GM18907 (cell line): ENCODE results near the gene SUCLA2.
"Not testable (repeated sequence)": the region's sequence is repeated elsewhere in the genome, so short reads cannot be mapped to it uniquely, and the experiment has no call there.

ENCODE experiments used
- ATAC-seq: cut with Tn5 transposase; IDR thresholded peaks from one replicate; pipeline ENCODE4 v1.9.1; 2021; ENCODE audit warnings: mild to moderate bottlenecking, moderate library complexity; ENCODE audit not compliant: unreplicated experiment

SUCLA2 gene

GRCh38 chr13:48001114-48001881, at the start of gene SUCLA2:
Gene SUCLA2, minus strand, starts transcription at chr13:48001273. Its CDS starts 4 bp downstream, at chr13:48001269.
- ATAC-seq: peak; percentile 98

DNA sequence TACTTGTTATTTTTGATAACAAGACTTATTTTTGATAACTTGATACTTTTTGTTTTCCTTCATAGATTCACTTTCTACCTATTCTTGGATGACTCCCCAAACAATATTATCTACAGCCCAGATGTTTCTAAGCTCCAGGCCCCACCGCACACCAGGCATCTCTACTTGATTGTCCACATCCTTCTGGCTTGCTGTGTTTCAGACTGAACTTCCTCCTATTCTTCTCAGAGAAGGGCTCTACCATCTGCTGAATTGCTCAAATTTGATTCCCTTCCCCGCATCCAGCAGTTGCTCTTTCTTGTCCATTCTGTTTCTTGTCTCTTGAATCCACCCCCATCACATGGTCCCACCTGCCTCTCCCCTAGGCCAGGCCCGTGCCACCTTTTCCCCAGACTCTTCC, 49.5 kb upstream of the SUCLA2 start:
- no peak for ATAC-seq

DNA sequence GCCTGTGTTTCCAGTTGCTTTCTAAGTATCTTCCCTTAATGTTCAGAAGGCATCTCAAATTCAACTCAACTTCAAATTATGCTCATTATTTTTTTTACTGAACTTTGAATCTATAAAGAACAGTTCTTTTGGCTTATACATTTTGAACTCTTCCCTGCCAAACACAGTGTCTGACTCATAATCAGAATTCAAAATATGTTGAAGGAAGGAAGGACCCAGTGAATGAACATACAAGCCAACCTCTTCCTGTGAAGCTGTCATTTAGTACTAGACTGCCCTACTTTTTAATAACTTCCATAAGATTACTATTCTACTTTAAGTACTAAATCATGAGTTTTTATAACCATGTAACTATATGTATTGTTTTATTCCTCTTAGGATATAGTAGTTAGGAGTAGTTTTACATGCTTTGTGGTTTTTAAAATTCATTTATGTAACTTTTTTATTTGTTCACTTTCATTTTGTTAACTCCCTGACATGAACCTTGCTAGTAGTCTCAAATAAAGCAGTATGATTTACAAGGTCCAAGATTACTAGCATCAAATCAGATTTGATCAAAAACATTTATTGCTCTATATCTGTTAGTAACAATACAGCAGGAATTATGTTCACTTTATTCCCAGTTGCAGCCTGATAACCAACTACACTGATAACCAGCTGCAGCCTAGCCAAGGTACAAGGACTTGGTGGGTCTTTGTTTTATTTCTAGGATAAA, 42.9 kb upstream of the SUCLA2 start:
- ATAC-seq: peak; percentile 47

DNA sequence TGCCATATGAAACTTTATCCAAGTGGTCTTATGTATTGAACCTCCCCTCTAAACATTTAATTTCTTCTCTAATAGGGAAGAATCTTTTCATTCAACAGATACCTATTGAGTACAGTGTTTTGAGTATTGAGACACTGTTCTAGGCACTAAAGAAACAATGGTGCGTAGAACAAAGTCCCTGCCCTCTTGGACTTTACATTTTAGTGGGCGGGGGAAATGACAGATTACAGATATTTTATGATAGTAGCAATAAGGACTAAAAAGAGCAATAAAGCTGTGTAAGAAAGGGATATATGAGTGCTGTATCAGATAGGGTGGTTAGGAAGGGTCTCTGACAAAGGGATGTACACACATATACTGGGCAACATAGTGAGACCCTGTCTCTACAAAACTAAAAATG, 41.8 kb upstream of the SUCLA2 start:
- ATAC-seq: no peak

GRCh38 chr13:48040896-48041295, 39.8 kb upstream of the SUCLA2 start:
- no peak for ATAC-seq

DNA sequence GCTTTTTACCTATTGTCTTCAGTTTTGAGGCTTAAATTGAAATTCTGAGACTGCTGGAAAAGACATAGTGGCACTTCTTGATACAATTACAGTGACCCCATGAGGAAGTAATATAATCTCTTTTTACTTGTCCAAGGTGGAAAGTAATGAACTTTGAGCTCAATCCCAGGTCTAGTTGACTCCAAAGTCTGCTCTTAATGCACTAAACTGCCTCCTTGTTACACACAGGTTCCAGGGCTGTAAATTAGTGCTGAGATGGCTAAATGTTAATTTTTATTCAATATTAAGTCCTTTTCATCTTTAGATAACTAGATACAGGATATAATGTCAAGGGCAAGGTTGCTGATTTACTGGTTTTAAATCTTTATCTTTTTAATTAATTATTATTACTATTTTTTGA, 39.0 kb upstream of the SUCLA2 start:
- no peak for ATAC-seq

DNA sequence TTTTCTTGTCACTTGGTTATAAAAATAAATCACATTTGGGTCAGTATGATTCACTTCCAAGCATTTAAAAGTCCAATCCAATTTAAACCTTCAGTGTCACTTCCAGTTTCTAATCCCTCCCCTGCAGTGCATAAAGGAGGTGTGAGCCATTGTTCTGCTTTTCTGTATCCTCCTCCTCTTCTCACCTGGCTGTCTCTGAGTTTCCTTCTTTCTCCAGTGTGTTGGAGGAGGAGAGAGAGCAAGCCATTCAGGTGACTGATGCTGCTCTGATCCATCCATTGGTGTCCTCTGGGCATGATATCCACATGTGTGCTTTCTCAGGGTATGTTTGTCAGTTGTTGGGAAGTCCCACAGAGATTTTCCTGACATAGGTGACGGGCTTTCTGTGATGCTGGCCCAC, 37.7 kb upstream of the SUCLA2 start:
- ATAC-seq: no peak

GRCh38 chr13:48037346-48038173, 36.5 kb upstream of the SUCLA2 start, which contains the start of gene NUDT15:
Gene NUDT15, plus strand, starts transcription at chr13:48037726. Its CDS starts 21 bp downstream, at chr13:48037747.
- ATAC-seq: peak; percentile 95

DNA sequence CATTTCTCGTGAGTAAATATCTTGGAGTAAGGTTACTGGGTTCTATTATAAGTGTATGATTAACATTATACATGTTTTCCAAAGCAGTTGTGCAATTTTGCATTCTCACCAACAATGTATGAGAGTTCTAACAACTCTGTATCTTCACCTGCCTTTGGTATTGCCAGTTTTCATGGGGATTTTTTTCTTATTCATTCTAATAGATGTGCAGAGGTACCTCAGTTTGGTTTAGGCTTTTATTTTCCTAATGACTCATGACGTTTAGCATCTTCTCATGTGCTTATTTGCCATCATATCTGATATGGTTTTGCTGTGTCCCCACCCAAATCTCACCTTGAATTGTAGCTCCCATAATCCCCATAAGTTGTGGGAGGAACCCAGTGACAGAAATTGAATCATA, 28.8 kb upstream of the SUCLA2 start:
- ATAC-seq: no peak

DNA sequence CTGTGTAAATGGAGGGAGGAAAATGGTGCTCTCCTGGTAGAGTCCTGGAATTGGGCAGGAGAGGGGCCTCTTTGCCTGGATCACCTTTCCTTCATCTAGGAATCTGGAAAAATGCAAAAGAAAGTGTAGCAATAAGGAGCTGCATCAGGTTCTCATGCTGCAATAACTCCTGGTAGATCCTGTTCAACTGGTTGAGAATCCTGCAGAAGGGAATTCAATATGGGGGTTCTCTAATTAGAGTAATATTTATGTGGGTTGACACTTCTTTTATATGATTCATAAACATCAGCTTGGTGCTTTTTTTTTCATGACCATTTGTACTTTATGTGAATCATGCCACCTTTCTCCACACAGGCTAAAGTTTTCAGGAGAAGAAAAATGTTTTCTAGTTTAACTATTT, 27.0 kb upstream of the SUCLA2 start:
- no peak for ATAC-seq

DNA sequence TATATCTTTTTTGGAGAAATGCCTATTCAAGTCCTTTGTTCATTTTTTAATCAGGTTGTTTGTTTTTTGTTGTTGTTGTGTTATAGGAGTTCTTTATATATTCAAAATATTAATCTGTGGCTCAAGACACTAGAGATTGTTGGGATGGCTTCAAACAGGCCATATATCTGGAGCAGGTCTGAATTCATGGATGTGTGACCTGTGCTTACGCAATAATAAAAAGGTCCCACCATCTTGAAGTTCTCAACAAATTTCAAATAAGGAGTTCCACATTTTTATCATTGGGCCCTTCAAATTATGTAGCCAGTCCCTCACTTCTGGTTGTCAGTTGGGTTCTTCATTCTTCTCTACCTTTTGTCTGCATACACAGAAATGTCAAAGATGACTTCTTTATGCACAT, 18.7 kb upstream of the SUCLA2 start:
- no peak for ATAC-seq

DNA sequence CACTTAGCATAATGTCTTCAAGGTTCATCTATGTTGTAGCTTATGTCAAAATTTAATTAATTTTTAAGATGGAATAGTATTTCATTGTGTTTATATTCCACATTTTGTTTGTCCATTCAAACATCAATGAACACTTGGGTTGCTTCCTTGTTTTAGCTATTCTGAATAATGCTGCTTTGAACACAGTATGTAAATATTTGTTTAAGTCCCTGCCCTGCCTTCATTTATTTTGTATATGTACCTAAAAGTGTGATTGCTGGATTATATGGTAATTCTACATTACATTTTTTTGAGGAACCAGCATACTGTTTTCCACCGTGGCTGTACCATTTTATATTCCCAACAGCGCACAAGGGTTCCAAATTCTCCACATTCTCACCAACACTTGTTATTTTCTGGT, 17.6 kb upstream of the SUCLA2 start:
- ATAC-seq: no peak

DNA sequence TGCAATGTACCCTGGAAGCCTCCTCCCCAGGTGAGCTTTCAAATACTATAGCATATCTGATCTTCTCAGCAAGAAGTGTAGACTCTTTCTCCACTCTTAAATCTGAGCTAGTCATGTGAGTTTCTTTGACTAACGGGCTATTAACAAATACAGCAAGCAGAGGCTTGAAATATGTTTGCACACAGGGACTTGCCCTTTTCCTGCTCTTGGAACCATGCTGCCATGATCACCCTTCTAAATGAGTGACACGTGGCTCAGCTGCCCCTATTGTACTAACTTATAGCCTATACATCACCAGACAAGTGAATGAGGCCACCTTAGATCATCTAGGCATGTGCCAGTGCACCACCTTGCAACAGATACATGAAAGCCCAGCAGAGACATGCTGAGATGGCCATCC, 13.3 kb upstream of the SUCLA2 start:
- ATAC-seq: no peak

DNA sequence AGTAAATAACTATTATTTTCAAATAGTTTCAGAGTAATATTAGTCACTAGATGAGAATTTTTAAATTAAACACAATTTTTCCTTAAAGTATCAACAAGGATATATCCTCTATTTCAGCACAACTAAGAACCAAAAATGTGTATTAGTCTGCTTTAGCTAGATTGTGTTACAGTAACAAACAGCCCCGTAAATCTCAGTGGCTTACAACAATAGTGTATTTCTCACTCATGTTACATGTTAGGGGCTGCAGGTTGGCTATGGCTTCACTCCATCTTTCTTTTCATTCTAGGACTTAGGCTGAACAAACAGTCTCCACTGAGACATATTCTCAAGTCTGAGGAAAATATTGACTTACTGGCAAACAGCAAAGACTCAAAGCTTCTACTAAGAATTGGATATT, 11.6 kb upstream of the SUCLA2 start:
- no peak for ATAC-seq

- ATAC-seq: no peak
Measured at GRCh38 chr13:48010698-48011097, 9.6 kb upstream of the SUCLA2 start.

GRCh38 chr13:48009284-48009683, 8.2 kb upstream of the SUCLA2 start:
- ATAC-seq: no peak

- ATAC-seq: no peak
Measured at GRCh38 chr13:48006396-48006795, 5.3 kb upstream of the SUCLA2 start.

- ATAC-seq: no peak
Measured at GRCh38 chr13:48004201-48004600, 3.1 kb upstream of the SUCLA2 start.

DNA sequence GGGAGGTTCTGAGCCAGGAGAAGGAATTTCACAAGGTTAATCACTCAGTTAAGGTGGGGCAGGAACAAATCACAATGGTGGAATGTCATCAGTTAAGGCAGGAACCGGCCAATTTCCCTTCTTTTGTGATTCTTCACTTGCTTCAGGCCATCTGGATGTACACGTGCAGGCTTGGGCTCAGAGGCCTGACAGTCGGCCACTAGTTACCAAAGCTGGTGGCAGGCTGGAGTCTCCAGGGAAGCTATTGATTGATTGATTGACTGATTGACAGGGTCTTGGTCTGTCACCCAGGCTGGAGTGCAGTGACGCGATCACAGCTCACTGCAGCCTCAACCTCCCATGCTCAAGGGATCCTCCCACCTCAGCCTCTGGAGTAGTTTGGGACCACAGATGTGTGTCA, 926 bp upstream of the SUCLA2 start:
- not testable (repeated sequence) for ATAC-seq

- peak; percentile 34 for ATAC-seq
Measured at GRCh38 chr13:48000559-48001113, 437 bp downstream of the SUCLA2 start.

GRCh38 chr13:47999973-48000372, 1.1 kb downstream of the SUCLA2 start:
- no peak for ATAC-seq
